ENCODE measurements around the gene PROS1.
"Not testable (repeated sequence)": the region's sequence is repeated elsewhere in the genome, so short reads cannot be mapped to it uniquely, and the experiment has no call there.

Gene PROS1

DNA sequence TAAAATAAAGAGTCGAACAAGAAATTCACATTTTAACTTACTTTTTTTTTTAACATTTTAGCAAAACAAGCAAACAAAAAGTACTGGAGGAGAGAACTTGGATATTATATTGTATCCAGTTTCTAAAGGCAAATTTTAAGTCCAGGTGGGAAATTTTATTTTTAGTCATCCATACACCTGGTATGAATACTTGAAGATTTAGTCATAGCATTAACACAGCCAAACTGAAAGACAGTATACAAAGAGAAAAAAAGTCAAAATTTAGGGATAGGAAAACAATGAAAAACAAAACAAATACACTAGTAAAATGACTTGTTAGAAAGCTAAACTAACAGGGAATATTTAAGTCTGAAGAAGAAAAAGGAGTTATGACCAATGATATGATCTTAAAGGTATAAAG is 69.1 kb downstream of the PROS1 start:
- DNase-seq = no peak
- Histone ChIP-seq H3K36me3 (ENCODE audit: control insufficient read depth in 4 of 4, insufficient read depth in 4 of 4, low read length in 3 of 4) (no peaks in the 10 kb centered on the region), H3K9me3 (ENCODE audit: control extremely low read depth in 1 of 5, control insufficient read depth in 4 of 5, insufficient read depth in 2 of 5, low read depth in 1 of 5, low read length in 4 of 5) (peaks cover 0 to 11% (median 3%) of the 10 kb centered on the region in 5 experiments), H3K4me3 (ENCODE audit: control insufficient read depth in 1 of 7, extremely low read depth in 1 of 7, insufficient read depth in 4 of 7, low read depth in 2 of 7, low read length in 6 of 7) (no peak overlapping the region), H3K27ac (ENCODE audit: insufficient read depth in 1 of 2, low read depth in 1 of 2, low read length in 2 of 2, poor library complexity in 1 of 2, severe bottlenecking in 2 of 2) (no peak overlapping the region), H3K27me3 (replicated peaks in 2 of 5; ENCODE audit: control insufficient read depth in 4 of 5, insufficient read depth in 5 of 5, low read length in 4 of 5) (no peaks in the 10 kb centered on the region), H3K4me1 (ENCODE audit: control extremely low read depth in 1 of 4, control insufficient read depth in 4 of 4, insufficient read depth in 4 of 4, low read length in 3 of 4) (no peaks in the 10 kb centered on the region)
- WGBS (ENCODE audit: insufficient coverage) = no CpG with 5 or more reads among the region's 1 CpG
- ChIA-PET POLR2A (no interaction called here), CTCF (no interaction called here)

DNA sequence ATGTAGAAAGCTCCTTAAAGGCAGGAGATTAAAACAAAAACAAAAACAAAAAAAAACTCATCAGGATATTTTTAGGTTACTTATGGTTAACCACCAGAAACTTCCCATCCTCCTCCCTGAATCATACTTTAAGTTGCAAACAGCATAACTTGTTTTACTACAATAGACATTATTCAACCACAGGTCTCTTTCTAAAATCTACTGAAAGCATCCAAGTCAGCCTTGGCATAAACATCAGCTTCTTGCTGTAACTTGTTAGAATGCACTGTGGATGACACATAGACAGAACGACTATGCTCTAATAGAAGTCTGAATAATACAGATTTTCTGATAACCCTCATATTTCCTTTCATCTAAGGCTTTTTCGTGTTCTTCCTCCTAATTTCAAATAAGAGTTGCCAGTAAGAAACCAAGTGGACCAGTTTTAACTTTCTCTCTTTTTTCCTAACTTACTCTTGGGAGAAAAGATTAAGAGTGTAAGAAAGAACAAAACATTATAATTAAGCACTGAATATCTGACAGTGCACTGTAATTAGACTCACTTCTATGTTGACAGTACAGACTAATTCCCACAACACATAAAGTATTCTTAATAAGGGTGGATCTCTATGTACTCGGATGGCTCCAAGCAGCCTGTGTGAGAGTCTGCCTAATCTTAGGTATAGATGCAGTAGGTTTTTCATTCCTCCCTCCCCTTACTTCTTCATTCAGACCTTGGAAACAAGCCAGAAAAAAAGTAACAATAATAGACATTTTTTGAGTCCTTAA is 95.3 kb downstream of the PROS1 start:
- H3K36me3 ChIP-seq (ENCODE audit: control insufficient read depth in 4 of 4, insufficient read depth in 4 of 4, low read length in 3 of 4); H3K27me3 ChIP-seq (replicated peaks in 2 of 5; ENCODE audit: control insufficient read depth in 4 of 5, insufficient read depth in 5 of 5, low read length in 4 of 5); CTCF ChIA-PET; POLR2A ChIA-PET; H3K4me1 ChIP-seq (ENCODE audit: control extremely low read depth in 1 of 4, control insufficient read depth in 4 of 4, insufficient read depth in 4 of 4, low read length in 3 of 4); H3K27ac ChIP-seq (ENCODE audit: insufficient read depth in 1 of 2, low read depth in 1 of 2, low read length in 2 of 2, poor library complexity in 1 of 2, severe bottlenecking in 2 of 2); H3K4me3 ChIP-seq (ENCODE audit: control insufficient read depth in 1 of 7, extremely low read depth in 1 of 7, insufficient read depth in 4 of 7, low read depth in 2 of 7, low read length in 6 of 7); DNase-seq; H3K9me3 ChIP-seq (ENCODE audit: control extremely low read depth in 1 of 5, control insufficient read depth in 4 of 5, insufficient read depth in 2 of 5, low read depth in 1 of 5, low read length in 4 of 5): not testable (repeated sequence)
- 100% methylated on average over 1 of the region's 3 CpGs for WGBS (ENCODE audit: insufficient coverage)

DNA sequence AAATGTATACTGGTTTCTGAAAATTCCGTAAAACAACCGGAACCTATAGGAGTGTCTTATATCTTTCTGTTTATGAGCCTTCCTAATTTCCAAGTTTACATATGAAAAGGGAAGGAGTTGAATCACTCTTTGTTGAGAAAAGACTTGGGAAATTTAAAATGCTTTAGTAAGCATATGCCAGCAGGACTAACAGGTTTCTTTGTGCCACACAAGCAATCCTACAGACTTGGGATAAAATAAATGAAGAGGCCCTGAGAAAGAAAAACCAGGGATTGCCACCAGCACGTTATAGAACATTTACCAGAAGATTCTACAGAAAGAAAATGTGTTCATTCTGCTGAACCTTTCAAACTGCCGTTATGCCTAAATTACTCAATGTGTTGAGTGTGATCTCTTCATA is 96.3 kb downstream of the PROS1 start:
- H3K36me3 ChIP-seq (ENCODE audit: control insufficient read depth in 4 of 4, insufficient read depth in 4 of 4, low read length in 3 of 4); H3K27ac ChIP-seq (ENCODE audit: insufficient read depth in 1 of 2, low read depth in 1 of 2, low read length in 2 of 2, poor library complexity in 1 of 2, severe bottlenecking in 2 of 2); CTCF ChIA-PET; POLR2A ChIA-PET; H3K4me1 ChIP-seq (ENCODE audit: control extremely low read depth in 1 of 4, control insufficient read depth in 4 of 4, insufficient read depth in 4 of 4, low read length in 3 of 4); H3K4me3 ChIP-seq (ENCODE audit: control insufficient read depth in 1 of 7, extremely low read depth in 1 of 7, insufficient read depth in 4 of 7, low read depth in 2 of 7, low read length in 6 of 7); DNase-seq; H3K27me3 ChIP-seq (replicated peaks in 2 of 5; ENCODE audit: control insufficient read depth in 4 of 5, insufficient read depth in 5 of 5, low read length in 4 of 5); H3K9me3 ChIP-seq (ENCODE audit: control extremely low read depth in 1 of 5, control insufficient read depth in 4 of 5, insufficient read depth in 2 of 5, low read depth in 1 of 5, low read length in 4 of 5): not testable (repeated sequence)
- no CpG with 5 or more reads among the region's 4 CpGs for whole genome bisulfite sequencing (ENCODE audit: insufficient coverage)

- H3K27ac ChIP-seq (ENCODE audit: insufficient read depth in 1 of 2, low read depth in 1 of 2, low read length in 2 of 2, poor library complexity in 1 of 2, severe bottlenecking in 2 of 2); H3K4me1 ChIP-seq (ENCODE audit: control extremely low read depth in 1 of 4, control insufficient read depth in 4 of 4, insufficient read depth in 4 of 4, low read length in 3 of 4); DNase-seq; H3K27me3 ChIP-seq (replicated peaks in 2 of 5; ENCODE audit: control insufficient read depth in 4 of 5, insufficient read depth in 5 of 5, low read length in 4 of 5); CTCF ChIA-PET; H3K4me3 ChIP-seq (ENCODE audit: control insufficient read depth in 1 of 7, extremely low read depth in 1 of 7, insufficient read depth in 4 of 7, low read depth in 2 of 7, low read length in 6 of 7); H3K36me3 ChIP-seq (ENCODE audit: control insufficient read depth in 4 of 4, insufficient read depth in 4 of 4, low read length in 3 of 4); POLR2A ChIA-PET; H3K9me3 ChIP-seq (ENCODE audit: control extremely low read depth in 1 of 5, control insufficient read depth in 4 of 5, insufficient read depth in 2 of 5, low read depth in 1 of 5, low read length in 4 of 5): not testable (repeated sequence)
Observed at GRCh38 chr3:93873412-93873811, 100.3 kb downstream of the PROS1 start.

- CTCF ChIA-PET = no interaction called here
- Histone ChIP-seq H3K27me3 (replicated peaks in 2 of 5; ENCODE audit: control insufficient read depth in 4 of 5, insufficient read depth in 5 of 5, low read length in 4 of 5) (no peaks in the 10 kb centered on the region), H3K9me3 (ENCODE audit: control extremely low read depth in 1 of 5, control insufficient read depth in 4 of 5, insufficient read depth in 2 of 5, low read depth in 1 of 5, low read length in 4 of 5) (peaks cover 0 to 1% (median 0%) of the 10 kb centered on the region in 5 experiments), H3K4me1 (ENCODE audit: control extremely low read depth in 1 of 4, control insufficient read depth in 4 of 4, insufficient read depth in 4 of 4, low read length in 3 of 4) (no peaks in the 10 kb centered on the region), H3K36me3 (ENCODE audit: control insufficient read depth in 4 of 4, insufficient read depth in 4 of 4, low read length in 3 of 4) (no peaks in the 10 kb centered on the region), H3K4me3 (ENCODE audit: control insufficient read depth in 1 of 7, extremely low read depth in 1 of 7, insufficient read depth in 4 of 7, low read depth in 2 of 7, low read length in 6 of 7) (no peak overlapping the region), H3K27ac (ENCODE audit: insufficient read depth in 1 of 2, low read depth in 1 of 2, low read length in 2 of 2, poor library complexity in 1 of 2, severe bottlenecking in 2 of 2) (no peak overlapping the region)
- DNase-seq = no peak
- POLR2A ChIA-PET = no interaction called here
Observed at GRCh38 chr3:93867425-93867824, 106.3 kb downstream of the PROS1 start.

GRCh38 chr3:93861017-93861416 is 112.7 kb downstream of the PROS1 start:
- WGBS (ENCODE audit: insufficient coverage) = 88% methylated on average over 1 of the region's 2 CpGs
- POLR2A ChIA-PET = no interaction called here
- H3K27me3 ChIP-seq (replicated peaks in 2 of 5; ENCODE audit: control insufficient read depth in 4 of 5, insufficient read depth in 5 of 5, low read length in 4 of 5) = no peaks in the 10 kb centered on the region
- no peak for DNase-seq
- no peaks in the 10 kb centered on the region for H3K36me3 ChIP-seq (ENCODE audit: control insufficient read depth in 4 of 4, insufficient read depth in 4 of 4, low read length in 3 of 4)
- peaks cover 0 to 2% (median 0%) of the 10 kb centered on the region in 5 experiments for H3K9me3 ChIP-seq (ENCODE audit: control extremely low read depth in 1 of 5, control insufficient read depth in 4 of 5, insufficient read depth in 2 of 5, low read depth in 1 of 5, low read length in 4 of 5)
- CTCF ChIA-PET = no interaction called here
- H3K4me1 ChIP-seq (ENCODE audit: control extremely low read depth in 1 of 4, control insufficient read depth in 4 of 4, insufficient read depth in 4 of 4, low read length in 3 of 4) = no peaks in the 10 kb centered on the region
- H3K27ac ChIP-seq (ENCODE audit: insufficient read depth in 1 of 2, low read depth in 1 of 2, low read length in 2 of 2, poor library complexity in 1 of 2, severe bottlenecking in 2 of 2) = no peak overlapping the region
- H3K4me3 ChIP-seq (ENCODE audit: control insufficient read depth in 1 of 7, extremely low read depth in 1 of 7, insufficient read depth in 4 of 7, low read depth in 2 of 7, low read length in 6 of 7) = no peak overlapping the region

- no peak for DNase-seq
- CTCF ChIA-PET = no interaction called here
- Histone ChIP-seq H3K27ac (ENCODE audit: insufficient read depth in 1 of 2, low read depth in 1 of 2, low read length in 2 of 2, poor library complexity in 1 of 2, severe bottlenecking in 2 of 2) (no peak overlapping the region), H3K9me3 (ENCODE audit: control extremely low read depth in 1 of 5, control insufficient read depth in 4 of 5, insufficient read depth in 2 of 5, low read depth in 1 of 5, low read length in 4 of 5) (peaks cover 0 to 2% (median 0%) of the 10 kb centered on the region in 5 experiments), H3K36me3 (ENCODE audit: control insufficient read depth in 4 of 4, insufficient read depth in 4 of 4, low read length in 3 of 4) (no peaks in the 10 kb centered on the region), H3K27me3 (replicated peaks in 2 of 5; ENCODE audit: control insufficient read depth in 4 of 5, insufficient read depth in 5 of 5, low read length in 4 of 5) (no peaks in the 10 kb centered on the region), H3K4me3 (ENCODE audit: control insufficient read depth in 1 of 7, extremely low read depth in 1 of 7, insufficient read depth in 4 of 7, low read depth in 2 of 7, low read length in 6 of 7) (no peak overlapping the region), H3K4me1 (ENCODE audit: control extremely low read depth in 1 of 4, control insufficient read depth in 4 of 4, insufficient read depth in 4 of 4, low read length in 3 of 4) (no peaks in the 10 kb centered on the region)
- no CpG with 5 or more reads among the region's 3 CpGs for WGBS (ENCODE audit: insufficient coverage)
- POLR2A ChIA-PET = no interaction called here
Observed at GRCh38 chr3:93855401-93855800, 118.3 kb downstream of the PROS1 start.

Measured in common myeloid progenitor, CD34-positive (primary cell).